ENCODE measurements around the gene SP9. TPM values are rescaled to one million over a fixed set of nuclear protein-coding genes. Genes with fewer than 3 reads are reported as not detected.

The SP9 gene
- polyA plus RNA-seq, 4 donors: not detected

GRCh38 chr2:174341293-174341994, 6.7 kb downstream of the SP9 start:
- Histone ChIP-seq H3K4me3 (ENCODE audit: low read depth in 1 of 3, low read length in 3 of 3) (peak overlapping the region in 1 of 3 donors; percentile 31), H3K4me1 (ENCODE audit: control insufficient read depth in 3 of 3, insufficient read depth in 2 of 3, low read depth in 1 of 3, low read length in 2 of 3) (peaks cover 0 to 35% (median 9%) of the 10 kb centered on the region in 3 donors), H3K27ac (ENCODE audit: low read depth in 1 of 3, low read length in 2 of 3) (no peak overlapping the region), H3K27me3 (ENCODE audit: control insufficient read depth in 3 of 3, insufficient read depth in 3 of 3, low read length in 3 of 3) (peaks cover 9 to 85% (median 42%) of the 10 kb centered on the region in 3 donors), H3K9me3 (ENCODE audit: control insufficient read depth in 2 of 2, insufficient read depth in 1 of 2, low read depth in 1 of 2, low read length in 1 of 2) (no peaks in the 10 kb centered on the region), H3K36me3 (ENCODE audit: control insufficient read depth in 3 of 3, insufficient read depth in 2 of 3, low read depth in 1 of 3, low read length in 3 of 3) (no peaks in the 10 kb centered on the region)
- 1% methylated on average over 31 of the region's 31 CpGs for WGBS, 3 donors
- FAIRE-seq (no peak), DNase-seq (peak; percentile 75 to 93)

- Histone ChIP-seq H3K36me3 (ENCODE audit: control insufficient read depth in 3 of 3, insufficient read depth in 2 of 3, low read depth in 1 of 3, low read length in 3 of 3) (peaks cover 0 to 1% (median 0%) of the 10 kb centered on the region in 3 donors), H3K4me1 (ENCODE audit: control insufficient read depth in 3 of 3, insufficient read depth in 2 of 3, low read depth in 1 of 3, low read length in 2 of 3) (peaks cover 0 to 33% (median 9%) of the 10 kb centered on the region in 3 donors), H3K4me3 (ENCODE audit: low read depth in 1 of 3, low read length in 3 of 3) (peak overlapping the region in 1 of 3 donors; percentile 31), H3K27me3 (ENCODE audit: control insufficient read depth in 3 of 3, insufficient read depth in 3 of 3, low read length in 3 of 3) (peaks cover 9 to 79% (median 40%) of the 10 kb centered on the region in 3 donors), H3K9me3 (ENCODE audit: control insufficient read depth in 2 of 2, insufficient read depth in 1 of 2, low read depth in 1 of 2, low read length in 1 of 2) (no peaks in the 10 kb centered on the region), H3K27ac (ENCODE audit: low read depth in 1 of 3, low read length in 2 of 3) (no peak overlapping the region)
- FAIRE-seq (no peak), DNase-seq (peak in 1 of 2 donors; percentile 38)
- WGBS, 3 donors: 4 to 7% (median 5%) methylated on average over 39 to 52 of the region's 52 CpGs
Measured at GRCh38 chr2:174341995-174342685, 7.4 kb downstream of the SP9 start.

- 2 to 6% (median 4%) methylated on average over 29 of the region's 29 CpGs for WGBS, 3 donors
- peaks cover 0 to 32% (median 8%) of the 10 kb centered on the region in 3 donors for H3K4me1 ChIP-seq (ENCODE audit: control insufficient read depth in 3 of 3, insufficient read depth in 2 of 3, low read depth in 1 of 3, low read length in 2 of 3)
- peak overlapping the region in 1 of 3 donors; percentile 20 for H3K4me3 ChIP-seq (ENCODE audit: low read depth in 1 of 3, low read length in 3 of 3)
Measured at GRCh38 chr2:174342686-174343342, 8.1 kb downstream of the SP9 start.

DNA sequence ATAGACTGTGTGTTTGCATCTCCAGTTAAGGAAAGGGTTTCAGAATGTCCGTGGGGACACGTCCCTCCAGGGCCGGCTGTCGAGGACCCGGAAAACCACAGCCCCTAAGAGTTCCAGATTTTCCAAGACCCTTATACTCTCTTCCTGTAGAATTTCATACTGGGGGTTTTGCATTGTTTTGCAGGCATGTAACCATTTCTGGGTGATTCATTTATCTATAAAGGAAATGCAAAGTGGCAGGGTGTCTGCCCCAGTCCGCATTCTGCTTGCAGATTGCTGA, 8.5 kb downstream of the SP9 start:
- H3K36me3 ChIP-seq (ENCODE audit: control insufficient read depth in 3 of 3, insufficient read depth in 2 of 3, low read depth in 1 of 3, low read length in 3 of 3): peaks cover 0 to 7% (median 2%) of the 10 kb centered on the region in 3 donors
- peaks cover 9 to 69% (median 36%) of the 10 kb centered on the region in 3 donors for H3K27me3 ChIP-seq (ENCODE audit: control insufficient read depth in 3 of 3, insufficient read depth in 3 of 3, low read length in 3 of 3)
- H3K4me1 ChIP-seq (ENCODE audit: control insufficient read depth in 3 of 3, insufficient read depth in 2 of 3, low read depth in 1 of 3, low read length in 2 of 3): peaks cover 0 to 32% (median 7%) of the 10 kb centered on the region in 3 donors
- WGBS, 3 donors: 6 to 13% (median 10%) methylated on average over 6 of the region's 6 CpGs
- H3K4me3 ChIP-seq (ENCODE audit: low read depth in 1 of 3, low read length in 3 of 3): no peak overlapping the region
- DNase-seq (no peak), FAIRE-seq (no peak)
- no peaks in the 10 kb centered on the region for H3K9me3 ChIP-seq (ENCODE audit: control insufficient read depth in 2 of 2, insufficient read depth in 1 of 2, low read depth in 1 of 2, low read length in 1 of 2)
- no peak overlapping the region for H3K27ac ChIP-seq (ENCODE audit: low read depth in 1 of 3, low read length in 2 of 3)

More at GRCh38 chr2:174342686-174343342, 8.1 kb downstream of the SP9 start:
- H3K36me3 ChIP-seq (ENCODE audit: control insufficient read depth in 3 of 3, insufficient read depth in 2 of 3, low read depth in 1 of 3, low read length in 3 of 3): peaks cover 0 to 7% (median 2%) of the 10 kb centered on the region in 3 donors
- no peak for FAIRE-seq
- DNase-seq: peak in 1 of 2 donors; percentile 61
- H3K9me3 ChIP-seq (ENCODE audit: control insufficient read depth in 2 of 2, insufficient read depth in 1 of 2, low read depth in 1 of 2, low read length in 1 of 2): no peaks in the 10 kb centered on the region
- peaks cover 9 to 72% (median 36%) of the 10 kb centered on the region in 3 donors for H3K27me3 ChIP-seq (ENCODE audit: control insufficient read depth in 3 of 3, insufficient read depth in 3 of 3, low read length in 3 of 3)
- H3K27ac ChIP-seq (ENCODE audit: low read depth in 1 of 3, low read length in 2 of 3): no peak overlapping the region

- Histone ChIP-seq H3K4me3 (ENCODE audit: low read depth in 1 of 3, low read length in 3 of 3) (peak overlapping the region in 1 of 3 donors; percentile 39), H3K4me1 (ENCODE audit: control insufficient read depth in 3 of 3, insufficient read depth in 2 of 3, low read depth in 1 of 3, low read length in 2 of 3) (peaks cover 0 to 32% (median 7%) of the 10 kb centered on the region in 3 donors), H3K27ac (ENCODE audit: low read depth in 1 of 3, low read length in 2 of 3) (no peak overlapping the region), H3K27me3 (ENCODE audit: control insufficient read depth in 3 of 3, insufficient read depth in 3 of 3, low read length in 3 of 3) (peaks cover 9 to 65% (median 36%) of the 10 kb centered on the region in 3 donors), H3K36me3 (ENCODE audit: control insufficient read depth in 3 of 3, insufficient read depth in 2 of 3, low read depth in 1 of 3, low read length in 3 of 3) (peaks cover 5 to 10% (median 6%) of the 10 kb centered on the region in 3 donors), H3K9me3 (ENCODE audit: control insufficient read depth in 2 of 2, insufficient read depth in 1 of 2, low read depth in 1 of 2, low read length in 1 of 2) (no peaks in the 10 kb centered on the region)
- 6 to 8% (median 8%) methylated on average over 57 of the region's 57 CpGs for WGBS, 3 donors
- peak in 1 of 2 donors; percentile 32 for DNase-seq
- FAIRE-seq: no peak
Measured at GRCh38 chr2:174343623-174344455, 9.1 kb downstream of the SP9 start.

DNA sequence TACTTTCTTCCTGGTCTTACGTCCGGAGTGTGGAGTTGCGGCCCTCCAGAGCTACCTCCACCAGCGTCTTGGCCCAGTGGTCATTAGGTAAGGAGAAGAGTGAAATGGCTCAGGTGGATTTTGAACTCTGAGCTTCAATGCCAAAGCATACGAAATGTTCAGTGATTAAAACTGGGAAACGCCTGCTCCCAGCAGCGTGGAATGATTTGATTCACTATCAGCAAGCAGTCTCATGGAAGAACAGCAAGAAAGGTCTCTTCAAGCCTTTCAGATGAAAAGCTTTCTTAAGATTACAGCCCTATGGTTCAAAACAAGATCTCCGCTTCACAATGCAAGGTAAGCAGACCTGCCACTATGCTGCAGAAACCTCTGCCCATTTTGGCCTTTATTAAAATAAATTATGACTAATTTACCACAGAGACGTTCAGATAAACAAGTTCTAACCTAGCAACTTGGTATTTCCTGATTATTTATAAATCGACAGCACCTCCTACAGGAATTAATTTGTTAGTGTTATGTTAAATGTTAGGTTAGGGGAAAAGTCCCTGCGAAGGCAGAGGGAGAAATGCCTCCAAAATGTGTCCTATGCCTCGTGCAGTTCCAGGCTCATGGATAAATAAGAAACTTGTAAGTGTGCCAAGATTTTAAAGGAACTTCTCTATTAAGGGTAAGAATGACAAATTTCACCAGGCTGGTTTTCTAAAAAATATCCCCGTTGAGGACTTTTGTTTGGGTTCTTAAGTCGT, 10.1 kb downstream of the SP9 start:
- H3K27me3 ChIP-seq (ENCODE audit: control insufficient read depth in 3 of 3, insufficient read depth in 3 of 3, low read length in 3 of 3): peaks cover 9 to 55% (median 32%) of the 10 kb centered on the region in 3 donors
- H3K4me3 ChIP-seq (ENCODE audit: low read depth in 1 of 3, low read length in 3 of 3): no peak overlapping the region
- H3K36me3 ChIP-seq (ENCODE audit: control insufficient read depth in 3 of 3, insufficient read depth in 2 of 3, low read depth in 1 of 3, low read length in 3 of 3): peaks cover 5 to 10% (median 7%) of the 10 kb centered on the region in 3 donors
- DNase-seq: peak; percentile 37 to 69
- peaks cover 0 to 30% (median 7%) of the 10 kb centered on the region in 3 donors for H3K4me1 ChIP-seq (ENCODE audit: control insufficient read depth in 3 of 3, insufficient read depth in 2 of 3, low read depth in 1 of 3, low read length in 2 of 3)
- WGBS, 3 donors: 14 to 31% (median 19%) methylated on average over 14 of the region's 14 CpGs
- no peak for FAIRE-seq
- no peak overlapping the region for H3K27ac ChIP-seq (ENCODE audit: low read depth in 1 of 3, low read length in 2 of 3)
- no peaks in the 10 kb centered on the region for H3K9me3 ChIP-seq (ENCODE audit: control insufficient read depth in 2 of 2, insufficient read depth in 1 of 2, low read depth in 1 of 2, low read length in 1 of 2)

DNA sequence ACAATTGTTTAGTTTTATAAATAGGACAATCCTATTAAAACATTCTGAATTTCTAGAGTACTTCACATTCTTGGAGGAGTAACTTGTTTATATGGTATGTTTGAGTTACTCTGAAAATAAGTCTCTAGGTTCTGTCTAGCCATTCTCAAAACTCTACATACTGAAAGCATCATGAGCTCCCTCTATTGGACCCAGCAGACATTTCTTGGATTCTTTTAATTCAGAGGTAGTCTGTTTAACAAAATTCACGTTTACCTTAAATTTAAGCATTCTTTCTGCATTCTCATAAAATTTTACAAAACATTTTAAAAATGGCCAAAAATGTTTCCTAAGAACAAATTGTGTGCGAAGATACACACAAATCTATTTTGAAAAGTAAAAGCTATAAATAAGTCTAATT, 15.3 kb downstream of the SP9 start:
- Histone ChIP-seq H3K9me3 (ENCODE audit: control insufficient read depth in 2 of 2, insufficient read depth in 1 of 2, low read depth in 1 of 2, low read length in 1 of 2) (no peaks in the 10 kb centered on the region), H3K27me3 (ENCODE audit: control insufficient read depth in 3 of 3, insufficient read depth in 3 of 3, low read length in 3 of 3) (peaks cover 0 to 6% (median 0%) of the 10 kb centered on the region in 3 donors), H3K36me3 (ENCODE audit: control insufficient read depth in 3 of 3, insufficient read depth in 2 of 3, low read depth in 1 of 3, low read length in 3 of 3) (peaks cover 7 to 10% (median 7%) of the 10 kb centered on the region in 3 donors), H3K27ac (ENCODE audit: low read depth in 1 of 3, low read length in 2 of 3) (no peak overlapping the region), H3K4me1 (ENCODE audit: control insufficient read depth in 3 of 3, insufficient read depth in 2 of 3, low read depth in 1 of 3, low read length in 2 of 3) (no peaks in the 10 kb centered on the region), H3K4me3 (ENCODE audit: low read depth in 1 of 3, low read length in 3 of 3) (no peak overlapping the region)
- FAIRE-seq (no peak), DNase-seq (peak in 1 of 2 donors; percentile 7)
- 80 to 82% (median 82%) methylated on average over 2 of the region's 2 CpGs for WGBS, 3 donors

Data from small intestine (tissue), 7 donors.